ENCODE data around the gene DENND6B. TPM values are rescaled to one million over a fixed set of nuclear protein-coding genes. Genes with fewer than 3 reads are reported as not detected.
"Not testable (repeated sequence)": the region's sequence is repeated elsewhere in the genome, so short reads cannot be mapped to it uniquely, and the experiment has no call there.

Gene DENND6B
- total and polyA plus RNA-seq, 7 donors = 0.46 to 1.6 (median 0.81) TPM

GRCh38 chr22:50276143-50276542 lies 50.7 kb downstream of the DENND6B start:
- no peaks in the 10 kb centered on the region for H3K9me3 ChIP-seq
- TF ChIP-seq, protein P1, sequence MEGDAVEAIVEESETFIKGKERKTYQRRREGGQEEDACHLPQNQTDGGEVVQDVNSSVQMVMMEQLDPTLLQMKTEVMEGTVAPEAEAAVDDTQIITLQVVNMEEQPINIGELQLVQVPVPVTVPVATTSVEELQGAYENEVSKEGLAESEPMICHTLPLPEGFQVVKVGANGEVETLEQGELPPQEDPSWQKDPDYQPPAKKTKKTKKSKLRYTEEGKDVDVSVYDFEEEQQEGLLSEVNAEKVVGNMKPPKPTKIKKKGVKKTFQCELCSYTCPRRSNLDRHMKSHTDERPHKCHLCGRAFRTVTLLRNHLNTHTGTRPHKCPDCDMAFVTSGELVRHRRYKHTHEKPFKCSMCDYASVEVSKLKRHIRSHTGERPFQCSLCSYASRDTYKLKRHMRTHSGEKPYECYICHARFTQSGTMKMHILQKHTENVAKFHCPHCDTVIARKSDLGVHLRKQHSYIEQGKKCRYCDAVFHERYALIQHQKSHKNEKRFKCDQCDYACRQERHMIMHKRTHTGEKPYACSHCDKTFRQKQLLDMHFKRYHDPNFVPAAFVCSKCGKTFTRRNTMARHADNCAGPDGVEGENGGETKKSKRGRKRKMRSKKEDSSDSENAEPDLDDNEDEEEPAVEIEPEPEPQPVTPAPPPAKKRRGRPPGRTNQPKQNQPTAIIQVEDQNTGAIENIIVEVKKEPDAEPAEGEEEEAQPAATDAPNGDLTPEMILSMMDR (IDR thresholded peaks at IDR 0.05) = peak; percentile 48
- DNase-seq = peak in 1 of 2 donors; percentile 61
- peaks cover 9% of the 10 kb centered on the region for H3K4me1 ChIP-seq
- intact Hi-C loops (cut with DNase I) = loop anchor here (2.0 kb wide), 1 partner anchor 51 kb away; the partner anchor contains the start of gene DENND6B (in 2 of the 2)
- peaks cover 0 to 51% of the 10 kb centered on the region in 2 donors for H3K36me3 ChIP-seq (ENCODE audit: insufficient read depth in 1 of 2, low read depth in 1 of 2)
- H3K27ac ChIP-seq = no peak overlapping the region
- H3K27me3 ChIP-seq (ENCODE audit: insufficient read depth in 3 of 3, low read length in 2 of 3) = peaks cover 0 to 11% (median 7%) of the 10 kb centered on the region in 3 donors
- peak; percentile 73 to 80 (median 77) for ATAC-seq
- H3K4me3 ChIP-seq = no peak overlapping the region
- 58 to 68% (median 60%) methylated on average over 22 to 25 of the region's 25 CpGs for WGBS, 3 donors

DNA sequence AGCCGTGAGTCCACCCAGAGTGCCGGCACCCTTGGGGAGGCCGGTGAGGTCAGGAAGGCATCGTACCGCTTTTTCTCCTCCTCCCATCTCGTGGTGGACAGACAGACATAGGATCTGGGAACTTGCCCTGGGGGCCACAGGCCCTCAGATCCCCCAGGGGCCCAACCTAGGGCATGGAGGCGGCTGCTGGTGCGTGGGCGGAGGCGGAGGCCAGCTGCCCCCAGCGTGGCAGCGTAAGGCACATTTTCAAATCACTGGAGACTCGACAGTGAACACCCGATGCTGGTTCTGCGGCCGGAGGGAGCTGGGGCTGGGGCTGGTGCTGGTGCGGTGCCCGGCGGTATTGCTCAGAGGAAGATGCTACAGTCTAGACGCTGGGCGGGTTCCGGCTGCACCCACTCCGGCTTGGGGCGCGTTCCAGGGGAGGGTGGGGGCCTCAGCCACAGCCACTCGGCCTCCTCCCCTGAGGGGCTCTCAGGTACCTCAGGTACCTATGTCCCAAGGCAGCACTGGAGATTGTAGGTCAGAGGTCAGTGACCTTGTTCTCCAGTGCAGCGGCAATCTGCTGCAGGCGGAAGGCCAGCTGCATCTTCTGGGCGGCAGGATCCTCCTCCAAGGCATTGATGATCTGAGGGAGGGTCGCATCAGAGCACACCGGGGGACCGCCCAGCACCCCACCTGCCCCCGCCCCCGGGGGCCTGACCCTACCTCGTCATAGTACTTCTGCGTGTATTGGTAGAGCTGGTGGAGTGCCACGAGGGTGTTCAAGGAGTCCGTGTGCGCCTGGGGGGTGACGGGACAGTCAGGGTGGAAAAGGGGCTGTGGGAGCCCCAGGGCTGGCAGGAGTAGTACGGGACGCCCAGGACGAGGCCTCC lies 51.4 kb downstream of the DENND6B start:
- WGBS, 3 donors = 83 to 89% (median 86%) methylated on average over 40 to 43 of the region's 43 CpGs
- TF ChIP-seq, protein P1 (IDR thresholded peaks at IDR 0.05) = no peak
- no peak overlapping the region for H3K27ac ChIP-seq
- H3K4me1 ChIP-seq = peaks cover 16% of the 10 kb centered on the region
- no peak overlapping the region for H3K4me3 ChIP-seq
- ATAC-seq (no peak), DNase-seq (no peak)
- peaks cover 0 to 14% (median 9%) of the 10 kb centered on the region in 3 donors for H3K27me3 ChIP-seq (ENCODE audit: insufficient read depth in 3 of 3, low read length in 2 of 3)
- H3K9me3 ChIP-seq = no peaks in the 10 kb centered on the region
- intact Hi-C loops (cut with DNase I) = loop anchor here (2.0 kb wide), 1 partner anchor 51 kb away; the partner anchor contains the start of gene DENND6B (in 2 of the 2)
- peaks cover 0 to 44% of the 10 kb centered on the region in 2 donors for H3K36me3 ChIP-seq (ENCODE audit: insufficient read depth in 1 of 2, low read depth in 1 of 2)

- Histone ChIP-seq H3K27me3 (ENCODE audit: insufficient read depth in 3 of 3, low read length in 2 of 3) (peaks cover 0 to 14% (median 10%) of the 10 kb centered on the region in 3 donors), H3K27ac (no peak overlapping the region), H3K4me1 (peaks cover 20% of the 10 kb centered on the region), H3K9me3 (no peaks in the 10 kb centered on the region), H3K36me3 (ENCODE audit: insufficient read depth in 1 of 2, low read depth in 1 of 2) (peaks cover 0 to 38% of the 10 kb centered on the region in 2 donors), H3K4me3 (no peak overlapping the region)
- 68 to 77% (median 71%) methylated on average over 7 of the region's 7 CpGs for WGBS, 3 donors
- TF ChIP-seq, protein P1 (IDR thresholded peaks at IDR 0.05) = no peak
- intact Hi-C loops (cut with DNase I) = no loop called here
- ATAC-seq (no peak), DNase-seq (no peak)
These were observed 52.0 kb downstream of the DENND6B start for GRCh38 chr22:50274771-50275170.

DNA sequence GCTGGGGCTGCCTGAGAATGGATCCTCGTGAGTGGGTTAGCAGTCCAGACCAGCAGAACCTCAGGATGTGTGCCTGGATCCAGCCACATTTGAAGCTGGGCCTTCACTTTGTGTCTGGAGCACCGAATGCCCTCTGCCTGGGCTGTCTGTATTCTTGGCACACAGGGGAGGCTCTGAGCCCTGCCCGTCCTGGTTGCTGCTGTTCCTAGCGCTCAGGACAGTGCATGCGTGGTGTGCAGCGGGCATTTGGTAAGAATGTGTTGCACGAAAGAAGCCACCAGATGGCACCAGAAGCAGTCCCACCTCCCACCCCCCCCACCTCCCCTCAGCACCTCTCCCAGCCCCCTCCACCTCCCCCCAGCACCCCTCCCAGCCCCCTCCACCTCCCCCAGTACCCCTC lies 52.5 kb downstream of the DENND6B start:
- ATAC-seq = peak; percentile 41 to 62 (median 55)

DNA sequence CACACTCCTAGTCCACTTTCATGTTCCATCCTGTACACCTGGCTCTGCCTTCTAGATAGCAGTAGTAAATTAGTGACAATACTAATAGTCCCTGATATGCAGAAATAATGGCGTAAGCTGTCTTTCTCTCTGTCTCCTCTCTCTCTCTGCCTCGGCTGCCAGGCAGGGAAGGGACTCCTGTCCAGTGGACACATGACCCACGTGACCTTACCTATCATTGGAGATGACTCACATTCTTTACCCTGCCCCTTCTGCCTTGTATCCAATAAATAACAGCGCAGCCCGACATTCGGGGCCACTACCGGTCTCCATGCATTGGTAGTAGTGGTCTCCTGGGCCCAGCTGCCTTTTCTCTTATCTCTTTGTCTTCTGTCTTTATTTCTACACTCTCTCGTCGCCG lies 53.0 kb downstream of the DENND6B start:
- H3K27ac ChIP-seq; intact Hi-C loops (cut with DNase I); ATAC-seq; DNase-seq; H3K4me3 ChIP-seq; H3K9me3 ChIP-seq: not testable (repeated sequence)
- peaks cover 0 to 28% of the 10 kb centered on the region in 2 donors for H3K36me3 ChIP-seq (ENCODE audit: insufficient read depth in 1 of 2, low read depth in 1 of 2)
- WGBS, 3 donors = 76 to 85% (median 79%) methylated on average over 9 to 10 of the region's 10 CpGs
- H3K4me1 ChIP-seq = peaks cover 23% of the 10 kb centered on the region
- peaks cover 0 to 20% (median 10%) of the 10 kb centered on the region in 3 donors for H3K27me3 ChIP-seq (ENCODE audit: insufficient read depth in 3 of 3, low read length in 2 of 3)

More for the DNA sequence above, 52.5 kb downstream of the DENND6B start:
- Histone ChIP-seq H3K27ac (no peak overlapping the region), H3K9me3 (no peaks in the 10 kb centered on the region), H3K4me1 (peaks cover 23% of the 10 kb centered on the region), H3K36me3 (ENCODE audit: insufficient read depth in 1 of 2, low read depth in 1 of 2) (peaks cover 0 to 33% of the 10 kb centered on the region in 2 donors), H3K27me3 (ENCODE audit: insufficient read depth in 3 of 3, low read length in 2 of 3) (peaks cover 0 to 16% (median 10%) of the 10 kb centered on the region in 3 donors), H3K4me3 (no peak overlapping the region)
- TF ChIP-seq, protein P1 (IDR thresholded peaks at IDR 0.05) = peak; percentile 30
- 20 to 22% (median 21%) methylated on average over 7 of the region's 7 CpGs for WGBS, 3 donors
- DNase-seq = peak in 1 of 2 donors; percentile 55
- intact Hi-C loops (cut with DNase I) = no loop called here
